HepG2 (cell line): ENCODE data around the gene LRRC3. TPM values are rescaled to one million over a fixed set of nuclear protein-coding genes. Genes with fewer than 3 reads are reported as not detected.

ENCODE experiments used
- BHLHE40 ChIP-seq: IDR thresholded peaks from 2 replicates; pipeline ENCODE4 v1.6.1; 2011; ENCODE audit warnings: low read length, improper control_type of control experiment
- IKZF4 ChIP-seq: sonication (generic); formaldehyde crosslinking; IDR thresholded peaks from 2 replicates; pipeline ENCODE4 v1.5.1; 2020; ENCODE audit warnings: borderline replicate concordance, mild to moderate bottlenecking, low read depth, missing genetic modification reagents; ENCODE audit errors: not compliant biosample characterization
- NR2F2 ChIP-seq: IDR thresholded peaks from 2 replicates; pipeline ENCODE4 v1.6.1; 2012; ENCODE audit warnings: low read depth, inconsistent platforms, borderline replicate concordance
- PTBP1 ChIP-seq: fragments of 200-400 bp; formaldehyde crosslinking; IDR thresholded peaks from 2 replicates; pipeline ENCODE4 v1.6.1; 2018; ENCODE audit warnings: low read length, low read depth; ENCODE audit not compliant: poor library complexity, severe bottlenecking
- ZNF512B ChIP-seq: sonication (generic); formaldehyde crosslinking; IDR thresholded peaks from 2 replicates; pipeline ENCODE4 v1.5.1; 2020; ENCODE audit warnings: missing genetic modification reagents, mild to moderate bottlenecking, borderline replicate concordance
- ZNF788 ChIP-seq: sonication (generic); formaldehyde crosslinking; IDR thresholded peaks from 2 replicates; pipeline ENCODE4 v1.5.0; 2020; ENCODE audit warnings: mild to moderate bottlenecking, missing genetic modification reagents, borderline replicate concordance
- ZSCAN12 ChIP-seq: sonication (generic); formaldehyde crosslinking; IDR thresholded peaks from 2 replicates; pipeline ENCODE4 v1.9.0; 2021; ENCODE audit warnings: mild to moderate bottlenecking, missing genetic modification reagents
- polyA plus RNA-seq, 8 experiments: library from polyadenylated mRNA; depleted of rRNA in 3 of 8; stranded (reverse) in 7 of 8; unstranded in 1 of 8; fragments of >200 nt; fragmentation: Illumina TruSeq in 4 of 8; extraction: Trizol in 4 of 8; gene quantifications; 2 replicates each; pipeline versions ENCODE4 v1.2.1 to v1.2.3, GENCODE V29; 2011 to 2016; ENCODE audit warnings: low read depth in 4 of 8, missing spikeins in 1 of 8, mixed read lengths in 1 of 8; ENCODE audit not compliant: insufficient read depth in 1 of 8
- total RNA-seq, 5 experiments: library from RNA; depleted of rRNA; stranded (reverse); fragments of >200 nt; fragmentation: Illumina TruSeq; extraction: Trizol; gene quantifications; 2 replicates each; pipeline ENCODE4 v1.2.3, GENCODE V29; 2016; ENCODE audit warnings: low read depth in 1 of 5
- TF ChIP-seq, protein P1 (sequence below): sonication (generic); formaldehyde crosslinking; IDR thresholded peaks from 2 replicates; pipeline ENCODE4; 2020; ENCODE audit warnings: missing genetic modification reagents, mild to moderate bottlenecking, borderline replicate concordance
- TF ChIP-seq, protein P2 (sequence below): sonication (generic); formaldehyde crosslinking; IDR thresholded peaks from 2 replicates; pipeline ENCODE4 v1.5.1; 2020; ENCODE audit warnings: mild to moderate bottlenecking, missing genetic modification reagents, borderline replicate concordance

Gene LRRC3
- total and polyA plus RNA-seq, 2 of the 13 experiments (the other 11 are each of a cell fraction or from before 2014, with no cell fraction given), result 4.8 to 16.5 TPM

DNA sequence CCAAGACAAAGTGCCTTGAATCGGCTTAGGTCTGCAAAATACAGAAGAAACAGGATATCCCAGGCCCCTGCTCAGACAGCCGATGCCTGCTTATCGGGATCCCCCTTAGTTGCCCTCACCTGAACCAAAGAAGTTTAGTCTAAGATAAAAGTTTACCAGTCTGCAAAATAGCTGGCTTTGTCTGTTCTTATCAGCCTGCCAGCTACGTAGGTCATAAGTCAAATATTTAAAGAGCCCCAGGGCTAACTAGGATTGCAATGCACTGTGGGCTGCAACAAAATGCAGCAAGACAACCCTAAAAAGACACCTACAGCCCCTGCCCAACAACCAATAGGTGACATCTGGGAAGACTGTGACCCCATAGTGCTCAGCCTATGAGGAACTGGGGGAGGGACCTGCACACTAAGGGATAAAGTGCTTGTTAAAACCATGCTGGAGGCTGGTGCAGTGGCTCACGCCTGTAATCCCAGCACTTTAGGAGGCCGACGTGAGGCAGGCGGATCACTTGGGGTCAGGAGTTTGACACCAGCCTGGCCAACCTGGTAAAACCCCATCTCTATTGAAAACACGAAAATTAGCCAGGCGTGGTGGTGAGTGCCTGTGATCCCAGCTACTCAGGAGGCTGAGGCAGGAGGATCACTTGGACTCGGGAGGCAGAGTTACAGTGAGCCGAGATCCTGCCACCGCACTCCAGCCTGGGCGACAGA, 27.4 kb downstream of the LRRC3 start (continued):
- no peak for TF ChIP-seq ZNF512B (CRISPR knock-in tag)
- 0 out of 2 replicates have a peak, but pooled peaks have one; percentile 24 for TF ChIP-seq ZNF788 (CRISPR knock-in tag)
- TF ChIP-seq PTBP1, result no peak
- TF ChIP-seq BHLHE40, result 0 out of 2 replicates have a peak, but pooled peaks have one; percentile 31
- TF ChIP-seq, protein P1, sequence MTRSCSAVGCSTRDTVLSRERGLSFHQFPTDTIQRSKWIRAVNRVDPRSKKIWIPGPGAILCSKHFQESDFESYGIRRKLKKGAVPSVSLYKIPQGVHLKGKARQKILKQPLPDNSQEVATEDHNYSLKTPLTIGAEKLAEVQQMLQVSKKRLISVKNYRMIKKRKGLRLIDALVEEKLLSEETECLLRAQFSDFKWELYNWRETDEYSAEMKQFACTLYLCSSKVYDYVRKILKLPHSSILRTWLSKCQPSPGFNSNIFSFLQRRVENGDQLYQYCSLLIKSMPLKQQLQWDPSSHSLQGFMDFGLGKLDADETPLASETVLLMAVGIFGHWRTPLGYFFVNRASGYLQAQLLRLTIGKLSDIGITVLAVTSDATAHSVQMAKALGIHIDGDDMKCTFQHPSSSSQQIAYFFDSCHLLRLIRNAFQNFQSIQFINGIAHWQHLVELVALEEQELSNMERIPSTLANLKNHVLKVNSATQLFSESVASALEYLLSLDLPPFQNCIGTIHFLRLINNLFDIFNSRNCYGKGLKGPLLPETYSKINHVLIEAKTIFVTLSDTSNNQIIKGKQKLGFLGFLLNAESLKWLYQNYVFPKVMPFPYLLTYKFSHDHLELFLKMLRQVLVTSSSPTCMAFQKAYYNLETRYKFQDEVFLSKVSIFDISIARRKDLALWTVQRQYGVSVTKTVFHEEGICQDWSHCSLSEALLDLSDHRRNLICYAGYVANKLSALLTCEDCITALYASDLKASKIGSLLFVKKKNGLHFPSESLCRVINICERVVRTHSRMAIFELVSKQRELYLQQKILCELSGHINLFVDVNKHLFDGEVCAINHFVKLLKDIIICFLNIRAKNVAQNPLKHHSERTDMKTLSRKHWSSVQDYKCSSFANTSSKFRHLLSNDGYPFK (CRISPR knock-in tag), result peak; percentile 33; the same call in 1 of the 2 replicates
- TF ChIP-seq NR2F2, result no peak; the same call in 1 of the 2 replicates
- TF ChIP-seq ZSCAN12 (CRISPR knock-in tag), result no peak
- TF ChIP-seq, protein P2, sequence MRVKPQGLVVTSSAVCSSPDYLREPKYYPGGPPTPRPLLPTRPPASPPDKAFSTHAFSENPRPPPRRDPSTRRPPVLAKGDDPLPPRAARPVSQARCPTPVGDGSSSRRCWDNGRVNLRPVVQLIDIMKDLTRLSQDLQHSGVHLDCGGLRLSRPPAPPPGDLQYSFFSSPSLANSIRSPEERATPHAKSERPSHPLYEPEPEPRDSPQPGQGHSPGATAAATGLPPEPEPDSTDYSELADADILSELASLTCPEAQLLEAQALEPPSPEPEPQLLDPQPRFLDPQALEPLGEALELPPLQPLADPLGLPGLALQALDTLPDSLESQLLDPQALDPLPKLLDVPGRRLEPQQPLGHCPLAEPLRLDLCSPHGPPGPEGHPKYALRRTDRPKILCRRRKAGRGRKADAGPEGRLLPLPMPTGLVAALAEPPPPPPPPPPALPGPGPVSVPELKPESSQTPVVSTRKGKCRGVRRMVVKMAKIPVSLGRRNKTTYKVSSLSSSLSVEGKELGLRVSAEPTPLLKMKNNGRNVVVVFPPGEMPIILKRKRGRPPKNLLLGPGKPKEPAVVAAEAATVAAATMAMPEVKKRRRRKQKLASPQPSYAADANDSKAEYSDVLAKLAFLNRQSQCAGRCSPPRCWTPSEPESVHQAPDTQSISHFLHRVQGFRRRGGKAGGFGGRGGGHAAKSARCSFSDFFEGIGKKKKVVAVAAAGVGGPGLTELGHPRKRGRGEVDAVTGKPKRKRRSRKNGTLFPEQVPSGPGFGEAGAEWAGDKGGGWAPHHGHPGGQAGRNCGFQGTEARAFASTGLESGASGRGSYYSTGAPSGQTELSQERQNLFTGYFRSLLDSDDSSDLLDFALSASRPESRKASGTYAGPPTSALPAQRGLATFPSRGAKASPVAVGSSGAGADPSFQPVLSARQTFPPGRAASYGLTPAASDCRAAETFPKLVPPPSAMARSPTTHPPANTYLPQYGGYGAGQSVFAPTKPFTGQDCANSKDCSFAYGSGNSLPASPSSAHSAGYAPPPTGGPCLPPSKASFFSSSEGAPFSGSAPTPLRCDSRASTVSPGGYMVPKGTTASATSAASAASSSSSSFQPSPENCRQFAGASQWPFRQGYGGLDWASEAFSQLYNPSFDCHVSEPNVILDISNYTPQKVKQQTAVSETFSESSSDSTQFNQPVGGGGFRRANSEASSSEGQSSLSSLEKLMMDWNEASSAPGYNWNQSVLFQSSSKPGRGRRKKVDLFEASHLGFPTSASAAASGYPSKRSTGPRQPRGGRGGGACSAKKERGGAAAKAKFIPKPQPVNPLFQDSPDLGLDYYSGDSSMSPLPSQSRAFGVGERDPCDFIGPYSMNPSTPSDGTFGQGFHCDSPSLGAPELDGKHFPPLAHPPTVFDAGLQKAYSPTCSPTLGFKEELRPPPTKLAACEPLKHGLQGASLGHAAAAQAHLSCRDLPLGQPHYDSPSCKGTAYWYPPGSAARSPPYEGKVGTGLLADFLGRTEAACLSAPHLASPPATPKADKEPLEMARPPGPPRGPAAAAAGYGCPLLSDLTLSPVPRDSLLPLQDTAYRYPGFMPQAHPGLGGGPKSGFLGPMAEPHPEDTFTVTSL, result 0 out of 2 replicates have a peak, but pooled peaks have one; percentile 33
- no peak for TF ChIP-seq IKZF4 (CRISPR knock-in tag)
